Posterior cingulate gyrus (tissue), 11 donors: ENCODE measurements around the gene U2SURP.
"Not testable (repeated sequence)": the region's sequence is repeated elsewhere in the genome, so short reads cannot be mapped to it uniquely, and the experiment has no call there.

Source experiments
- DNase-seq, 10 donors: peaks; one replicate each; pipeline versions ENCODE4 v3.0.0 to v3.0.0-alpha.2; 2020 to 2021; ENCODE audit warnings: mixed read lengths in 3 of 10
- intact Hi-C: fragments of 100-400 bp; cut with DNase I; formaldehyde crosslinking; loops from one replicate; pipeline ENCODE4 v1.15.1; 2023

U2SURP gene

DNA sequence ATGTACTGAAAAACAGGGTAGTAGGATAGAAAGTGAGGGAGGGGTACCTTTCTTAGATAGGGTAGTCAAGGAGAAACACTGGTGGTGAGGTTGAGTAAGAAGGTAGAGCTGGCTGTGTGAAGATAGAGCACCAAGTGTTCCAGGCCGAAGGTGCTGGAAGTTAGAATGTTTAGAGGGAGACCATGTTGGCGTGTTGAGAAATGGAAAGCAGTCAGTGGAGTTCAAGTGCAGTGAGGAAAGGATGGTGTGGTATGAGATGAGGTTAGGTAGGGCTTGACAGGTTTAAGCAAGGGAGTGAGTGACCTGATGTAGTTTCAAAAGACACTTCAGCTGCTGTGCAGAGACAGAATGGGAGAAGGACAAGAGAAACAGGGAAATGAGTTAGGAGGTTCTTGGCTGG is 64.0 kb downstream of the U2SURP start:
- intact Hi-C loops: no loop called here
- no peak for DNase-seq

DNA sequence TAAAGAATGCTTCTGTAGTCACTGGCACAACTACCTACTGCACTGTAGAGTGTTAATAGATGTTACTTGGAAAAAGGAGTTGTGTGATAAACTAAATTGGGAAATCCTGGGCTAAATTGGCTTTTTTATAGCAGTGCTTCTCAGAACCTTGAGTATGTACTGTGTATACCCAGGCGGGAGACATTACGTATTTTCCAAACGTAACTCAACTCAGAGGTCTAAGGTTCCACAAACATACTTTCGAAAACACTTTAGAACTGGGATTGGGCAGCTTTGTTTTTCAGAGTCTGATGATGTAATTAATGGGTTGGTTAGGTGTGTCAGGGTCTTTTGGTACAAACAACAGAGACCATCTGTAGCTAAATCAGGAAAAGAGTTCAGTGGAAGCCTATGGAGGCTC is 64.7 kb downstream of the U2SURP start:
- intact Hi-C loops: no loop called here
- no peak for DNase-seq

DNA sequence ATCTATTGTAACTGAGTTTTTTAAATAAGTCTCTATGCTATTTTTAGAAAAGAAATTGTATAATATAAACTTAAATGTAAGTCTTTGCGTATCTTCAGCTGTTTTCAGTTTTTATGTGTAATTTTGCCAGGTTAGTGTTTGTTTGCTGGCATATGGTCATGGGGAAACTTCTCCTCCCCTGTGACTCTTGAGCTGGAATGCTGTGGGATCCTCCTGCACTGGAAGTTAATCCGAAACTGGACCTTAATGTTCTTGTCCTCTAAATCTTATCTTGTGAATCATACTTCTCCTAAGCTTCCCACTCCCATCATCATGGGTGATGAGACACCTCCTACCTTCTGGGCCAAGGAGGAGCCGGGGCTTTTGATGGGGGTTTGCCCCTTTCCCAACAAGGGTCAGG is 65.8 kb downstream of the U2SURP start:
- no peak for DNase-seq
- intact Hi-C loops: no loop called here

DNA sequence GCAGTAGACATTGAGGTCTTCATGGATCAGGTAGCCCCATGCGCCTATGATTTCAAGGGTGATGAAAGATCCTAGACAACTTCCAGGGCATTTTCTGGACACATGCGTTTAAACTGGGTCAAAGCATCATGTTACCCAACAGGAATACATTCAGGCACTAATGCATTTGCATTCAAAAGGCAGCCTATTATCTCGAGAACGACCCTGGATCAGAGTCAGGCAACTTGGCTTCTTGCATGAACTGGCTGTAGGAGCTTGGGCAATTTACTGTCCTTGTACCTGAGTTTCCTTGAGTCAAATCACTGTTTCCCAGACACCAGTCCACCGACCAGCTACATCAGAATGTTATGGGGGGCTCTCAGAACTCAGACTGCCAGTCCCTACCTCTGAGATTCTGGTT is 66.7 kb downstream of the U2SURP start:
- intact Hi-C loops: no loop called here
- DNase-seq: no peak

DNA sequence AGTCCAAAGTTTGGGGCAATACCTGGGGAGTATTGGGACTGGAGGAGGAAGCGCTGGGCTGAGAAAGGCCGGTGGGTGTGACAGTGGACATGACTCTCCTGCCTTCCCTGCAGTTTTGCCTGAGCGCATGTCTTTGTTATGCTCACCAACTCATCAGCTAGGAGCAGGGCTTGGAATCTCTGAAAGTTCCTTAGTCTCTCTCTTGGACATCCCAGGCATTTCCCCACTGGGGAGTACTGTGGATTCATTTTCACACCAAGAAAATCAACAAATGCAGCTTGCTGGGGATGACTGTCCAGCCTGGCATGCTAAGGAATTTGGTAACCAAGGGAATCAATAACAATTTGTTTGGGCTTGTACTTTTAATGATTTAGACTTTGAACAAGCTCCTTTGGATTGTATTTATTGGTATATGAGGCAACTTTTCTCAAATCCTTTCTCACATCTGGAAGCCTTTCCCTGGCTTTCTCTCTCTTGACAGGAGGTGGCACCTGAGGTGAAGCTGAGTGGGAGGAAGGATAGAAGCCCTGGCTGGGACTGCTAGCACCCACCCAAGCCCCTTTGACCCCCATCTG is 69.7 kb downstream of the U2SURP start:
- no peak for DNase-seq
- intact Hi-C loops: no loop called here

DNA sequence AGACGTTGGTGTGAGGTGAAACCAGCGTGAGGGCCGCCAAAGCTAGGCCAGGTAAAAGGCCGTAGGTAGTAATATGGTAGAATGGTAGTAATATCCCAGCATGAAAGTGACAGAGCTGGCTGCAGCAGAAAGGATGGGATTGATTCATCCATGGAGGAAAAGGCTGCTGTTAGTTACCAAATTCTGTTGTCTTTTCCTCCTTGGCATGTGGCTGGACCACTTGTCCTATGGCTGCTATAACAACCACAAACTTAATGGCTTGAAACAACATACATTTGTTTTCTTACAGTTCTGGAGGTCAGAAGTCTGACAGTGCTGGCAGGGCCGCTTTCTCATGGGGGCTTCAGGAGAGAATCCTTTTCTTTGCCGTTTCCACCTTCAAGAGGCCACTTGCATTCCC is 70.4 kb downstream of the U2SURP start:
- no peak for DNase-seq
- intact Hi-C loops: no loop called here

DNA sequence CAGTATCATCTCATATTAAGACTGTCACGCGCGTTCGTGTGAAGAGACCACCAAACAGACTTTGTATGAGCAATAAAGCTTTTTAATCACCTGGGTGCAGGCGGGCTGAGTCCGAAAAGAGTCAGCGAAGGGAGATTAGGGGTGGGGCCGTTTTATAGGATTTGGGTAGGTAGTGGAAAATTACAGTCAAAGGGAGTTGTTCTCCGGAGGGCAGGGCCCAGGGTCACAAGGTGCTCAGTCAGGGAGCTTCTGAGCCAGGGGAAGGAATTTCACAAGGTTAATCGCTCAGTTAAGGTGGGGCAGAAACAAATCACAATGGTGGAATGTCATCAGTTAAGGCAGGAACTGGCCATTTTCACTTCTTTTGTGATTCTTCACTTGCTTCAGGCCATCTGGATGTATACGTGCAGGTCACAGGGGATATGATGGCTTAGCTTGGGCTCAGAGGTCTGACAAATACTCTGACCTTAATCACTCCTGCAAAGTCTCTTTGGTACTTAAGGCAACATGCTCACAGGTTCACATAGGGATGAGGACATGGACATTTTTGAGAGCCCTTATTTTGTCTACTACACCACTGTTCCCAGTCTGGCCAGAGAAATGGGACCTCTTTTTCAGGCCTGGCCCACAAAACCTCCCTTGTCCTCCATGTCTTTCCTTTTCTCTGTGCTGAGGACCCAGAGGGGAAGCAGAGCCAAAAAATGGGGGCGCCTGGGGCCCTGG is 71.1 kb downstream of the U2SURP start:
- intact Hi-C loops, DNase-seq: not testable (repeated sequence)

DNA sequence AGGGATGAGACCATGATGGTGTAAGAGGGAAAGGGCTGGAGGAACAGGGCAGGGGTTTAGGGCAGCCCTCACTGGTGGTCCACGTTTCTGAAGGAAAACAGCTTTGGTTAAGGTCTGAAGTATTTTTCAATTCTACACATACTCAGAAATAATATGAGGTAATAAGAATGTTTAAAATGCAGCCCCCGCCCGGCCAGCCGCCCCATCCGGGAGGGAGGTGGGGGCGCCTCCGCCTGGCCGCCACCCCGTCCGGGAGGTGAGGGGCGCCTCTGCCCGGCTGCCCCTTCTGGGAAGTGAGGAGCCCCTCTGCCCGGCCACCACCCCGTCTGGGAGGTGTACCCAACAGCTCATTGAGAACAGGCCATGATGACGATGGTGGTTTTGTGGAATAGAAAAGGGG is 72.2 kb downstream of the U2SURP start:
- DNase-seq, intact Hi-C loops: not testable (repeated sequence)

DNA sequence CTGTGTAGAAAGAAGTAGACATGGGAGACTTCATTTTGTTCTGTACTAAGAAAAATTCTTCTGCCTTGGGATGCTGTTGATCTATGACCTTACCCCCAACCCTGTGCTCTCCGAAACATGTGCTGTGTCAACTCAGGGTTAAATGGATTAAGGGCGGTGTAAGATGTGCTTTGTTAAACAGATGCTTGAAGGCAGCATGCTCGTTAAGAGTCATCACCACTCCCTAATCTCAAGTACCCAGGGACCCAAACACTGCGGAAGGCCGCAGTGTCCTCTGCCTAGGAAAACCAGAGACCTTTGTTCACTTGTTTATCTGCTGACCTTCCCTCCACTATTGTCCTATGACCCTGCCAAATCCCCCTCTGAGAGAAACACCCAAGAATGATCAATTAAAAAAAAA is 72.6 kb downstream of the U2SURP start:
- intact Hi-C loops, DNase-seq: not testable (repeated sequence)

DNA sequence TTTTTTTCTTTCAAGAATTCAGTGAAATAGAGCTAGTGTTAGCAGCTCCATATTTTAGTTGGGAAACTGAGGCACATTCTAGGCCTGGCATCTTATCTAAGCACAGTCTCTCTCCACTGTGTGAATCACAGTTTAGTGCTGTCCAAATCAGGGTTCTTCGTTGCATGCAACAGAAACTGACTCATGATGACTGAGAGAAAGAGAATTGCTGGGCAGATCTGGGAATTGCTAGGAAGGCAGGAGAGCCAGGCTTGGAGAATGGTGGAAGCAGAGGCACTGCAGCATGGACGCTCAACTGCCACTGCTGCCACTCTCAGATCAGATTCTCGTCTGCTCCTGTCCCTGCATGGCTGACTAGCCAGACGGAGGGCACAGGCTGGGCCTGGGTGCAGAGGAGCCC is 77.5 kb downstream of the U2SURP start:
- DNase-seq: no peak

DNA sequence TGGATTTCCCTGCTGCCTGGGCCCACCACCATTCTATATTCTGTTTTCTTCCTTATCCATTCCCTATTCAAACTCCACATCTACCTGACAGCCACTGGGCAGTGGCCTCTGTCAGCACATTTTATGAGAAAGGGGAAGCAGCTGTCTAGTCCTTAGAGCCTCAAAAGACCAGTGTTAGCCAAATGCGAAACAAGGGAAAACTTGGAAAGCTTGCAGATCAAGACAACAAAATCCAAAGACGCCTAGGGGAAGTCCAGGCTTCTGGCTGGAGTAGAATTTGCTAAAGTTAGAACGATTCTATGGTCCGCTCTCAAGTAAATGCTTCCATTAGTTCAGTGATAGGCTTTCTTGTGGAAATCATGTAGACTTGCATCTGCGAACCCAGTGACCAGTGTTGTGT is 78.8 kb downstream of the U2SURP start:
- intact Hi-C loops: no loop called here
- no peak for DNase-seq

More for the DNA sequence above, 77.5 kb downstream of the U2SURP start:
- intact Hi-C loops: no loop called here

DNA sequence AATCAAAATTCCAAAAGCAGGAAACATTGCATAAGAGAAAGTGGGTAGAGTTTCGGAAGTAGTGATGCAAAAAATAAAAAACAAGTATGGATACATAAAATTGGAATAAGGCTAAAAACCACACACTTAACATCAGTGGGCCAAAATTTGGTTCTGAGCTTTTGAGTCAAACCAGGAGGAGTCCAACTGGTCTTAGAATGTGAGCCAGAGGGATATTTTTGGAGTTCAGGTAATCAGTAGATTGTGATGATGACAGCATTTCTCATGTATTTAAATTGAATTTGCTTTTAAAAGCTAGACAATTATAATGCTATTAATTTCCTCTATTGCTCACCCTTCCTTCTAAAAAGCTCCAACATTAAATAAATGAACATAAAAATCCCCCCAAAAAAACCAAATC is 80.0 kb downstream of the U2SURP start:
- intact Hi-C loops: no loop called here
- DNase-seq: no peak

DNA sequence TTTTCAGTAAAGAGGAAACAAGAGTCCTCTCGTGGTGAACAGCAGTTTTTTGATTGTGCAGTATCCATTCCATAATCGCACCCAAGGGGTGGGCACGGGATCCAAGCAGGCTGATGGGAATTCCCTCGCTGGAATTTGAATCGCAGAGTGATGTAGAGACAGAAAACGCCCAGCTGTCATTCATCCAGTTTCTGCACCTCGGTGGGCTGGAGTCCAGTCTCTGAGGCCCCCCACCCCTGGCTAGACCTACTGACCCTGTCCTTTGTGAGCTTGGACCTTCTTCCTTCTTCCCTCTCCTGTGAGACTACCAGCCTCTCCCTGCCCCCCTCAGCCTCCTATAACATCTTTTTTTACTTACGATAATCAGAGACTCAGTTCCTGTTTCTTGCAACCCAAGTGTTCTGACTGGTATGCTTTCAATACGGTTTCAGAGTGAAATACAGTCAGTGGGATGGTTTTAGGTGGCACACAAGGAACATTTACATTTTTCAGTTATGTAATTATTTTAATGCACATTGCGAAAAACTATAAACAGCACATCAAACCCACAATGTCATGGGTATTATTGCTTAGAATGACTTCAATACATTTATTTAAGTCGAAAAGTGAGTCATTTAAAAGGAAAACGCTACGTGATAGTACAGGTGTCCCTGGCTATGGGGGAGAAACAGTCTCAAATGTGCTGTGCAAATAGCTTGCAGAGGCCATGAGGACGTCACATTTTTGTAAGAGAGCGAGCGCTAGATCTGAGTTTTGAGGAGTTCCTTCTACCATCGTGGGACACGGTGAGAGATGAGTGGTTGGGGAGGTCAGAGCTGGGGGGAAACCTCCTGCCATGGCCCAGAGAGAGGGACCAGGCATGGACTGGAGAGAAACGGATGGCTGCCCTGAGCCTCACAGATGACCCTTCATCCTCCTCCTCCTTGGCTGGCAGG is 80.7 kb downstream of the U2SURP start:
- intact Hi-C loops: no loop called here
- no peak for DNase-seq

DNA sequence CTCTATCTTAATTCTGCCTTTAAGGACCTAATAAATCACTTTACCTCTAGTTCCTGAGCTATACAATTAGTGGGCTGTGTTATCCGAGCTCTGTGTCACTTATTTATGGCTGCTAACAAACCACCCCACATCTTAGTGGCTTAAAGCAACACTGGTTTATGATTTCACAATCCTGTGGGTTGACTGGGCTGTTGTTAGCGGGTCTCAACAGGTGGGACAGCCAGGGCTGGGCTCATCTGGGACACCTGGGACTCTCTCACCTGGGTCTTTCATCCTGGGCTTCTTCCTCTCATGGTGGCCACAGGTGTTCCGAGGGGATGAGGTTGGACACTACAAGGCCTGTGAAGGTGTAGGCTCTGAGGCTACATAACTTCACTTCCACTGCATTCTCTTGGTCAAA is 82.4 kb downstream of the U2SURP start:
- intact Hi-C loops: no loop called here
- DNase-seq: no peak

DNA sequence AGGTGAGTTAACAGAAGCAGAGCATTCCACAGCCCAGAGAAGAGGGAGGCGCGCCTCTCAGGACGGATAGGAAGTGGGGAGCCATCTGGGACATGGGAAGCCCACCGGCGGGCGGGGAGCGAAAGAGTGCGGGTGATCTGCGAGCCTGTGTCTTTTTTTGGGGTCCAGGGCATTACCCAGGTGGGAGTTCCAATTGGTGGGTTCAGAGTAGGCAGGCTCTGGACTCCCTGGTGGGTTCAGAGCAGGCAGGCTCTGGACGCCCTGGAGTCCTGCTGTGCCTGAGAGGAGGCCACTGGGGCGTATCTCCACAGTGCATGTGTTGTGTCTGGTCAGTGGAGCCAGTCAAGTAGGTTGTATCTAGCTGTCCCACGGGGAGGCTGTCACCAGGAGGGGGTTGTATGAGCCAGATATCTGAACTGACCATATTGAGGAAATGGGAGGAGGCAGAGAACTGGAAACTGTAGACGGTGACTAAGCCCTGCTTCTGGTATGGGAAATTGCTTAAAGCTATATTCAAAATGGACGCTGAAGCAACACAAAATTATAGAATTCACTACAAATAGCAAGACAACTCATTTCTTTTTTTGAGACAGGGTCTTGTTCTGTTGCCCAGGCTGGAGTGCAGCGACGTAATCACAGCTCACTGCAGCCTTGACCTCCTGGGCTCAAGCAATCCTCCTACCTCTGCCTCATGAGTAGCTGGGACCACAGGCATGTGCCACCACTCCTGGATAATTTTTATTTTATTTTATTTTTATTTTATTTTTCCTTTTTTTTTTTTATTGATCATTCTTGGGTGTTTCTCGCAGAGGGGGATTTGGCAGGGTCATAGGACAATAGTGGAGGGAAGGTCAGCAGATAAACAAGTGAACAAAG is 83.7 kb downstream of the U2SURP start:
- intact Hi-C loops: no loop called here
- no peak for DNase-seq

DNA sequence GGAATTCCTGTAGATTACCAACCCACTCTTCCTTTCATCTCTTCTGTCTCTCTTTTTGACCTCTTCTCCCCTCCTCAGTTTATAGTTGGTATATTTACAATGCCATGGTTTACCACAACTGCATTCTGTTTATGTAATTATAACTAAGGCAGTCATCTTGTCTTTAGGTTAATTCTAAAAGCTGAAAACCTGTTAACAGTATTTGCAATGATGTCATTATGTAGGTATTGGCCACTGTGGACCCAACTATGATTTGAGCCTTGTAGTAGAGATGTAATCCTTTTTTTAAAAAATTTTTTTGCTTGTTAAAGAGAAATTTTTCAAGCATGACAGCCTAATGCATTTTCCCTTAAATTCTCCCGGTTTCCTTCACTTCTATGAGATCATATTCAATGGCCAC is 87.5 kb downstream of the U2SURP start:
- no peak for DNase-seq
- intact Hi-C loops: no loop called here

DNA sequence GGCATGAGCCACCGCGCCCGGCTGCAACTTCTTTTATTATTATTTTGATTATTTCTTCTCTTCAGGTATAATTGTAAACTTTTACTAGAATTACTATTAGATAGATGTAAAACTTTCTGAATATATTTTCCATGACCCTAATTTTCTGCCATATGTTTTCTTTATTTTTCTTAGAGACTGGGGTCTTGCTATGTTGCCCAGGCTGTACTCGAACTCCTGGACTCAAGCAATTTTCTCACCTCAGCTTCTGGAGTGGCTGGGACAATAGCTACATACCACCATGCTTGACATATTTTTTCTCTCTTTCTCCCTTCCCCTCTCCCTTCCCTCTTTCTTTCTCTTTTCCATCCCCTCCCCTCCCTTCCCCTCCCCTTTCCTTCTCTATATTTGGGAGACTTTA is 88.6 kb downstream of the U2SURP start:
- intact Hi-C loops: no loop called here
- no peak for DNase-seq

DNA sequence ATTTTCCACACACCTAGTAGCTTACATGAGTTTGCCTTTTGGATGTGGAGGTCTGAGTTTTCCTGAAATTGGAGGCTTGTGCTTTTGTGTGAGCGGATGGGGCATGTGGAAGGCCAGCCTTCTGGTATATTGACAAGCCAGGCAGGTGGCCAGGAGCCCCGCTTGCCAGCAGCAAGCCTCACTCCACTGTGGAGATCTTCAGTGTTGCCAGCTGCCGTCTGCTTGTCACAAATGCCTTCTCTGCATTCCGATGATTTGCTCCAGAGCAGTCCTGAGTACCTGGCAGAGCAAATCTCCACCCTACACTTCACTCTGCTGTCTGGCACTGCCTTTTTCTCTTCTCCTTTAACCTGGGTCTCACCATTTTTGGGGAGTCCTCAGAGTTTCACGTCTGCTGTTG is 89.1 kb downstream of the U2SURP start:
- intact Hi-C loops: no loop called here
- DNase-seq: peak in 2 of 10 donors; percentile 6 to 16

DNA sequence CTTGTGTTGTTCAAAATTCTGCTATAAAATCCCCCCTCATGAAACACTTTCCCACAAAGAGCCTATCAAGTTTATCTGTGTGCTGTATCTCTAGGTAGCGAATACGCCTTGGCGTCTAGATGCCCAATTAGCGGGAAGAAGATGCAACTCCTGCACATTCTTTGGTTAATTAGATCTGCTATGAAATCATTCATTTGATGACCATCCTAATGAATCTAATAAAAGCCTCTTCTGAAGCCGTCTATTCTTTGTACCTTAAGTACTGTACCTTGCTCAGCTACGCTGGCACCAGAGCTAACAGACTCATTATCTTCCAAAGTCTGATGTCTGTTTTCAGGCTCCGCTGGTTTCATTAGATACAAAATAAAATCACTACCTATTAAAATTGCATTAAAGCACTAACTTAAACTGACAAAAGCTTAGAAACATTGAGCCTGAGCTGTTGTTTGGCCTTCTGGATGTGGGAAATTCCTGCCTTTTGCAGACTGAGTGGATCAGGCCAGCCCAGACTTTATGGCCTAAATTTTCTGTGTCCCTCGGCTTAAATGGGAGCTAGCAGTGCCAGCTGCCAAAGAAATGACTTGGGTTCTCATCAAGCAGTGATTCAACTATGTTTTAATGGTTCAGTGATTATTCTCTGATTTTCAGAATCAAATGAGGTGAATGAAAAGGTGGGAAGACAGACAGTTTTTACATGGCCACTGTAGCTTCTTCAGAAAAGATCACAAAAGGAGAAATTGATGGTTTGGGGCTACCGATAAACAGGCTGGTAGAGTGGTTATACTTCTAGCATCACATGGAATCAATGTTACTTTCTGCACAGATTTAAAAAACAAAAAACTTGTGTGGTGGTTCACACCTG is 89.8 kb downstream of the U2SURP start:
- intact Hi-C loops: no loop called here
- no peak for DNase-seq

DNA sequence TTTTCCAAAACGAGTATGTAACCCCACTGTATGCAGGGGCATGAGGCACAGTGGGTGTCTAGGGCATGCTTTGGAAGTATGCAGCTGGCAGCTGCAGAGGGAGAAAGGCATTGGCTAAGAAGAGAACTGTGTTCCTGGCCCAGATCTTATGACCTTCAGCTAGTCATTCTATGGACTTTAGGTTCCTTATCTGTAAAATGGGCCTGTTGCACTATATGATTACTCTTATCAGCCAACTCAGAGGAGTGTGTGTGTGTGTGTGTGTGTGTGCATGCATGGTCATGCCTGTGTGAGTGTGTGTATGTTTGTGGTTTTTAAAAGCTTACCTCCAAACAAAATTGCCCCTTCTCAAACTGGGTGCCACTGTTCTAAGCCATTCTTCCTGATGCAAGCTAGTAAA is 90.8 kb downstream of the U2SURP start:
- intact Hi-C loops: no loop called here

More for the DNA sequence above, 90.8 kb downstream of the U2SURP start:
- DNase-seq: no peak
